ENCODE results near the gene DNAAF8. TPM values are rescaled to one million over a fixed set of nuclear protein-coding genes. Genes with fewer than 3 reads are reported as not detected.

DNAAF8 gene
- total RNA-seq, 4 donors from 2014 or later, result 0.31 to 1.1 (median 0.87) TPM

DNA sequence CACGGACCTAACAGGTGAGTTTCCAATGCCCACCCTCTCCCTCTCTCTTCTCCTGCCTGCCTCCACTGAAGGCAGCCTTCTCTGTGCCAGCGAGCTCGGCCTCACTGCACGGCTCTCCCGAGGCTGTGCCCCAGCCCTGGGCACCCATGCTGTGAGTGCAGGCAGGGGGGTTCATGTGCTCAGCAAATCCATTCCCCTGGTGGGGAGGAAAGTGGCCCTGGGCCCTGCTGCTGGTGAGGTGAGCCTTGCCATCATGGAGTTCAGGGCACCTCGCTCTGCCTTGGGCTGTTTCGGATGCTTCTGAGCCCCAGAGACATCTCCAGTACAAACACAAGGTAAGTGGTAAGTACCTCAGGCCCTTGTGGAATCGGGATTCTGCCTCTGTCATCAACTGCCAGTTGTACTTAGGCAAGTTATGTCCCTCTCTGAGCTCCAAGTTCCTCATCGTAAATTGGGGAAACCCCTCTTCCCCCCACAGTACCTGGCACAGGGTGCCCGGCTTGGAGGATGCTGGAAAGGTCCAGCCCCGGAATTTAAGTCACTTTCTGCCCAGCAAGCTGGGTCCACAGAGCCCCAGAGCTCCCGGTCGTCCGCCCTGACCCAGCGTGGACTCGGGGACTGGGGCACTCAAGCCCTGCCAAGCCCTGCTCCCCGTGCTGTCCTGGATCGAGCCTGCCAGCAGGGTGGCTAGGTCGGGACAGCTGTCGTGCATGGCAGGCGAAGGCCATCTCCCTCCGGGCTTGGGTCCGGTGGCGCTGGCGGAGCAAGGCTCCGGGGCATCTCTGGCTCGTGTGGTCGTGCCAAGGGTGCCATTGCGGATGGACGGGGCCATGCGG is 41.7 kb upstream of the DNAAF8 start:
- TF ChIP-seq, protein P1, sequence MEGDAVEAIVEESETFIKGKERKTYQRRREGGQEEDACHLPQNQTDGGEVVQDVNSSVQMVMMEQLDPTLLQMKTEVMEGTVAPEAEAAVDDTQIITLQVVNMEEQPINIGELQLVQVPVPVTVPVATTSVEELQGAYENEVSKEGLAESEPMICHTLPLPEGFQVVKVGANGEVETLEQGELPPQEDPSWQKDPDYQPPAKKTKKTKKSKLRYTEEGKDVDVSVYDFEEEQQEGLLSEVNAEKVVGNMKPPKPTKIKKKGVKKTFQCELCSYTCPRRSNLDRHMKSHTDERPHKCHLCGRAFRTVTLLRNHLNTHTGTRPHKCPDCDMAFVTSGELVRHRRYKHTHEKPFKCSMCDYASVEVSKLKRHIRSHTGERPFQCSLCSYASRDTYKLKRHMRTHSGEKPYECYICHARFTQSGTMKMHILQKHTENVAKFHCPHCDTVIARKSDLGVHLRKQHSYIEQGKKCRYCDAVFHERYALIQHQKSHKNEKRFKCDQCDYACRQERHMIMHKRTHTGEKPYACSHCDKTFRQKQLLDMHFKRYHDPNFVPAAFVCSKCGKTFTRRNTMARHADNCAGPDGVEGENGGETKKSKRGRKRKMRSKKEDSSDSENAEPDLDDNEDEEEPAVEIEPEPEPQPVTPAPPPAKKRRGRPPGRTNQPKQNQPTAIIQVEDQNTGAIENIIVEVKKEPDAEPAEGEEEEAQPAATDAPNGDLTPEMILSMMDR (IDR thresholded peaks at IDR 0.05), result no peak
- DNase-seq (ENCODE audit: low spot score) (no peak), ATAC-seq (ENCODE audit: low FRiP score) (peak; percentile 1)

DNA sequence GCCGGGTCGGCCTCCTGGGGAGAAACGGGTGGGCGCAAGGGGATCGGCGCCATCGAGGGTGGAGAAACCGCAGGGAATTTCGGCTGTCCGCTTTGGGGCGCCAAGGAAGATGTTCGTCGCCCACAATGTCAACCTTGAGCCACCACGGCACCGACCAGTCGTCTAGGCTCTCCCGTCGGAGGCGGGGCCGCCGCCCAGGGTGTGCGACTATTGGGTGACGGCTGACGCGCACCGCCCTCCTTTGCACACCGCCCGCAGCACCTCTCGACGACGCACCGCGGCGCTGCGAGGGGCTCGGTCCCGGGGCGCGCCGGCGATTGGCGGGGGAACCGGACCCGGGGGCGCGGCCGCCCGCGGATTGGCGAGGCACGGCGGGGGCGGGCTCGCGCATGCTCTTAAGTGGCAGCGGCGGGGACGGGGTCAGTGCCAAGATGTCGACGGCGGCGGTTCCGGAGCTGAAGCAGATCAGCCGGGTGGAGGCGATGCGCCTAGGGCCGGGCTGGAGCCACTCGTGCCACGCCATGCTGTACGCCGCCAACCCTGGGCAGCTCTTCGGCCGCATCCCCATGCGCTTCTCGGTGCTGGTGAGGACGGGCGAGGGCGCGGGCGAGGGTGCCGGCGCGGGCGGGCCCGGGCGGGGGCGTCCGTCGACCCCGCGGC is 40.9 kb upstream of the DNAAF8 start, which contains the start of gene NUDT16L1:
Gene NUDT16L1 (plus strand): TSS at position 267 of the 660 bp plus-strand sequence. CDS start 165 bp downstream, at position 432.
- TF ChIP-seq, protein P1 (IDR thresholded peaks at IDR 0.05), result no peak
- peak; percentile 82 for DNase-seq (ENCODE audit: low spot score)
- peak; percentile 88 for ATAC-seq (ENCODE audit: low FRiP score)

DNA sequence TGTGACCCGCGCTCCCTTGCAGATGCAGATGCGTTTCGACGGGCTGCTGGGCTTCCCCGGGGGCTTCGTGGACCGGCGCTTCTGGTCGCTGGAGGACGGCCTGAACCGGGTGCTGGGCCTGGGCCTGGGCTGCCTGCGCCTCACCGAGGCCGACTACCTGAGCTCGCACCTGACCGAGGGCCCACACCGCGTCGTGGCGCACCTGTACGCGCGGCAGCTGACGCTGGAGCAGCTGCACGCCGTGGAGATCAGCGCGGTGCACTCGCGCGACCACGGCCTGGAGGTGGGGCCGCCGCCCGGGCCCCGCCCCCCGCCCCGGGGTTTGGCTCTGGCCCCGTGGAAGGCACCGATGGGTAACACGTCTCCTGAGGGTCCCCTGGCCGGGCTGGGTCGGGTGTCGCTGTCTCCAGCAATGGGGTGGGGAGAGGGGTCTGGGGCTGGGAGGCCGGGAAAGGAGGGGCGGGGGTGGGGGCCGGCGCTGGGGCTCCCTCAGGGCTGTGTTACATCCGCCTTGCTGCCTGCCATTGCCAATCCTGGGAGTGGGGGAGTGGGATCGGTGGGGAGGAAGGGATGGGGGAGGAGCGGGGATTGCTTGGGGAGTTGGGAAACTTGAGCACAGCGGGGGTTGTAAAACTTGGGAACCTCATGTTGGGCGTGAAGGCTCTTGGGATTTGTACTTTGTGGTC is 40.2 kb upstream of the DNAAF8 start:
- TF ChIP-seq, protein P1 (IDR thresholded peaks at IDR 0.05), result no peak
- ATAC-seq (ENCODE audit: low FRiP score) (peak; percentile 29), DNase-seq (ENCODE audit: low spot score) (no peak)

DNA sequence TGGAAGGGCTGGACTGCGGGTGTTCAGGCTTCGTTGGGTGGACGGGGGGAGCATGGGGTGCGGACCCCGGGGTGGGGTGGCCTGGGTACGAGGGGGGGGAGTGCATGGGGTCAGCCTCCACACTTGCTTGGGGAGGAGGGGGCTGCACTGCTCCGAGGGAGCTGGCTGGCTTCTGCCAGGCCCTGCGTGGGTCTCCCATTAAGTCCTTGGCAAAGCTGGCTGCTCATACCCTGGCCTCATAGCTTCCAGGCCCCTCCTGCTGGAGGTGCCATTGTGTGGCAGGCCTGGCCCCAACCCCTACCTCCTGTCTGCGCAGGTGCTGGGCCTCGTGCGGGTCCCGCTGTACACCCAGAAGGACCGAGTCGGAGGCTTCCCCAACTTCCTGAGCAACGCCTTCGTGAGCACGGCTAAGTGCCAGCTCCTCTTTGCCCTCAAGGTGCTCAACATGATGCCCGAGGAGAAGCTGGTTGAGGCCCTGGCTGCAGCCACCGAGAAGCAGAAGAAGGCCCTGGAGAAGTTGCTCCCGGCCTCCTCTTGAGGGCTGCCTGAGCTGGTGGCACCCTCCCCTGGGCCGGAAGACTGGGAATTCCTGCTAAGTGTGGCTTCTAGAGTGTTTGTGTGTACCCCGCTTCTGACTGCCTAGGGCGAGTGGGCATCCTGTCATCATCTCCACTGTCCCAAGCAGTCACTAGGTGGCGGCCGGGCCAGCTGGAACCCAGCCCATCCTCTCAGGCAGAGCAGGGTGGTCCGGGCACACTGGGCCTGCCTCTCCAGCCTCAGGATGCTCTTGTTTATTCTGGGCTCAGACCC is 39.5 kb upstream of the DNAAF8 start:
- ATAC-seq (ENCODE audit: low FRiP score) (no peak), DNase-seq (ENCODE audit: low spot score) (no peak)
- TF ChIP-seq, protein P1 (IDR thresholded peaks at IDR 0.05), result no peak

DNA sequence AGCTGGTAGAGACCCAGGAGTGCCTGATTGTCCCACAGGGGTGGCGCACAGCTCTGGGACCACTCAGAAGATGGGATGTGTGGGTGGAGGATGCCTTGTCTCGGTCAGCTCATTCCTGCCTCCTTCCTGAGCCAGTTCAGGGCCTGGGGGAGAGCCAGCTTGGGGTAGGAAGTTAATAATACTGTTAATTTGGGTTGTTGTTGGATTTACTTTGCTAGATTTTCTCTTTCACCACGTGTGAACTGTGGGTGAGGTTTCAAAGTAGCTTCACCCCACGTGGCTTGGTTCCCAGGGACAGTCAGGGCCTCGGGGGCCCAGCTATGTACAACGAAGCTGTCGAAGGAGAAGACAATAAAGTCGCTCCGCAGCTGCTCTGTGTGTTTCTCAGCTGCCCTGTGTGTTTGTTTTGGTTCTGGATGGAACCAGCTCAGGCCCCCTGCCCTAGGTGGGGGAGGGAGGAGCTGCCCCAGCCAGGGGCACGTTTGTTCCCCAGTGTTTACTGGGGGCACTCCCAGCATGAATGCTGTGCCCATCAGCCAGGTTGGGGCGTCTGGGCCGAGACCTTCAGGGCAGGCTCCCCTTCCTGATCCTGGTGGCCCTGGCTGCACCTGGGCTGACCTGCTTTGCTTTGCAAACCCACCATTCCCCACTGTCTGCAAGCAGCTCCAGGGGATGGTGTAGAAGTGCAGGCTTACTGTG is 38.7 kb upstream of the DNAAF8 start:
- TF ChIP-seq, protein P1 (IDR thresholded peaks at IDR 0.05), result no peak
- ATAC-seq (ENCODE audit: low FRiP score) (no peak), DNase-seq (ENCODE audit: low spot score) (no peak)

All from omental fat pad (tissue), 4 donors.